Activated CD4-positive, alpha-beta memory T cell treated with anti-CD3 and anti-CD28 coated beads, Interleukin-2, amount 10 ng/mL, durations not matched to agents 7 days and 5 days (primary cell): Measurements from ENCODE around the gene PRKAG2. TPM values are rescaled to one million over a fixed set of nuclear protein-coding genes. Genes with fewer than 3 reads are reported as not detected.
"Not testable (repeated sequence)": the region's sequence is repeated elsewhere in the genome, so short reads cannot be mapped to it uniquely, and the experiment has no call there.

Experiments
- CTCF ChIA-PET: fragments of 350-600 bp; sonication (Branson Sonifier 250); formaldehyde crosslinking; loops from one replicate; lab custom pipeline; 2021; ENCODE audit warnings: antibody characterized with exemption, inconsistent platforms; lab: Charles Lee
- POLR2A ChIA-PET: fragments of 350-600 bp; sonication (Branson Sonifier 250); formaldehyde crosslinking; loops from one replicate; lab custom pipeline; 2021; ENCODE audit warnings: antibody characterized with exemption; lab: Charles Lee
- DNase-seq: peaks from one replicate; pipeline ENCODE4 v3.0.0-alpha.2; 2020
- H3K27ac Mint-ChIP-seq: one replicate; pipeline ENCODE4 v1.8.0; 2021; ENCODE audit warnings: mild to moderate bottlenecking, mixed read lengths
- H3K27me3 Mint-ChIP-seq: one replicate; pipeline ENCODE4 v1.8.0; 2021; ENCODE audit warnings: mixed read lengths
- H3K36me3 Mint-ChIP-seq: one replicate; pipeline ENCODE4 v1.8.0; 2021; ENCODE audit warnings: low read depth, mixed read lengths
- H3K4me1 Mint-ChIP-seq: one replicate; pipeline ENCODE4 v1.8.0; 2021; ENCODE audit warnings: mixed read lengths
- H3K4me3 Mint-ChIP-seq: one replicate; pipeline ENCODE4 v1.8.0; 2021; ENCODE audit warnings: mild to moderate bottlenecking, mixed read lengths
- H3K9me3 Mint-ChIP-seq: one replicate; pipeline ENCODE4 v1.8.0; 2021; ENCODE audit warnings: mixed read lengths
- total RNA-seq, 2 experiments: library from RNA; stranded (reverse); gene quantifications; one replicate each; pipeline ENCODE4 v1.2.3, GENCODE V29; 2021

PRKAG2 gene
- total RNA-seq, 2 experiments from 2014 or later, result 25.4 to 33.7 TPM

DNA sequence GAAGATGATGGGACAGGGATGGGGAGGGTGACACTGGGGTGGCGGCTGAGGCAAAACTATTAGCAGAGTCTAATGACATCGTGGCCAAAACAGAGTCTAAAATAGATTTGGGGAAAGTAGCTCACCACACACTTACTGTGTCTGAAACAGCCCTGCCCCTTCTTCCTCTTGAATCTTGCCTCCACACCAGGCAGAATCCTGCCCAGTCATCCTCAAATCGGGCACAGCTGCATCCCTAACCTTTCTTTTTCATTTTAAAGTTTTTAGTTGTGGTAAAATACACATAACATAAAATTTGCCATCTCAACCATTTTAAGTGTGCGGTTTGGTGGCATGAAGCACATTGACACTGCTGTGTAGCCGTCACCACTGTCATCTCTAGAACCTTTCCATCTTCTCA, 90.0 kb downstream of the PRKAG2 start:
- Mint-ChIP-seq H3K4me3 (no peak overlapping the region), H3K27ac (no peak overlapping the region), H3K27me3 (no peaks in the 10 kb centered on the region), H3K4me1 (peaks cover 11% of the 10 kb centered on the region), H3K36me3 (no peaks in the 10 kb centered on the region), H3K9me3 (no peaks in the 10 kb centered on the region)
- ChIA-PET CTCF (interaction anchor here (1.4 kb wide), 1 partner anchor 90 kb away, joined by 3 read pairs; the partner anchor contains the start of gene PRKAG2), POLR2A (no interaction called here)
- DNase-seq, result no peak

DNA sequence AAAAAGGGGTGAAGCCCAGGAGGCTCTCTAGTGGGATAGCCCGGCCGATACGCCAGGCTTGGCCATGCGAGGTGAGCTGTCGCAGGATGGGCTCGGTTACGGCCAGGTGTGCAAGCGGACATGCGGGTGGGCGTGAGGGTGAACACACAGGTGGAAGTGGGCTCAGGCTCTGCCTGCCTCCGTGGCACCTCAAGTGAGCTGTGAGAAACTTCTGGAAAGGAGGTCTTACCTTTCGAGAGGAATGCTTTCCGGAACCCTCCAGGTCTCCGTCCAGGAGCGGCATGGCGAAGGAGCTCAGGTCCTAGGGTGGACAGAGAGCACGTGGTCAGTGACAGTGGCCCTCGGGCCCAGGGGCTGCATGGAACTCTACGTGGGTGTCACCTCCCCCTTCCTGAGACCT, 90.7 kb downstream of the PRKAG2 start:
- Mint-ChIP-seq H3K9me3 (no peaks in the 10 kb centered on the region), H3K4me3 (no peak overlapping the region), H3K4me1 (peaks cover 11% of the 10 kb centered on the region), H3K36me3 (no peaks in the 10 kb centered on the region), H3K27ac (no peak overlapping the region), H3K27me3 (no peaks in the 10 kb centered on the region)
- CTCF ChIA-PET, result interaction anchor here (1.2 to 1.4 kb wide), 2 partner anchors 17 to 90 kb away, joined by 3 read pairs; partner anchors contain the start of gene PRKAG2
- POLR2A ChIA-PET, result no interaction called here
- DNase-seq, result no peak

DNA sequence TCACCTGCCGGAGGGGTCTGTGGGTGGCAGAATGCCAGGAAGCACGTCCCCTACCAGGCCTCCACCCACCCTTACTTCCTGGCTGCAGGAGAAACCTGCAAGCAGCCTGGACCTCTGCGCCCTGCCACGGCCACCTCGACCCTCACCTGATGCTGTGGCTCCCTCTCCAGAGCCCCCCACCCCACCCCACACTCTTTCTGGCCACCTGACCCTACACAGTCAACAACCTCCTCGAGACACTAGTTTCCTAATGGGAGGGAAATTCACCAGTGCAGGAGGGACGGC, 91.3 kb downstream of the PRKAG2 start:
- Mint-ChIP-seq H3K9me3 (no peaks in the 10 kb centered on the region), H3K36me3 (no peaks in the 10 kb centered on the region)
- CTCF ChIA-PET, result interaction anchor here (1.2 to 5.3 kb wide), 3 partner anchors 9 to 91 kb away, joined by 3 to 55 read pairs (median 3); partner anchors contain the start of gene PRKAG2

DNA sequence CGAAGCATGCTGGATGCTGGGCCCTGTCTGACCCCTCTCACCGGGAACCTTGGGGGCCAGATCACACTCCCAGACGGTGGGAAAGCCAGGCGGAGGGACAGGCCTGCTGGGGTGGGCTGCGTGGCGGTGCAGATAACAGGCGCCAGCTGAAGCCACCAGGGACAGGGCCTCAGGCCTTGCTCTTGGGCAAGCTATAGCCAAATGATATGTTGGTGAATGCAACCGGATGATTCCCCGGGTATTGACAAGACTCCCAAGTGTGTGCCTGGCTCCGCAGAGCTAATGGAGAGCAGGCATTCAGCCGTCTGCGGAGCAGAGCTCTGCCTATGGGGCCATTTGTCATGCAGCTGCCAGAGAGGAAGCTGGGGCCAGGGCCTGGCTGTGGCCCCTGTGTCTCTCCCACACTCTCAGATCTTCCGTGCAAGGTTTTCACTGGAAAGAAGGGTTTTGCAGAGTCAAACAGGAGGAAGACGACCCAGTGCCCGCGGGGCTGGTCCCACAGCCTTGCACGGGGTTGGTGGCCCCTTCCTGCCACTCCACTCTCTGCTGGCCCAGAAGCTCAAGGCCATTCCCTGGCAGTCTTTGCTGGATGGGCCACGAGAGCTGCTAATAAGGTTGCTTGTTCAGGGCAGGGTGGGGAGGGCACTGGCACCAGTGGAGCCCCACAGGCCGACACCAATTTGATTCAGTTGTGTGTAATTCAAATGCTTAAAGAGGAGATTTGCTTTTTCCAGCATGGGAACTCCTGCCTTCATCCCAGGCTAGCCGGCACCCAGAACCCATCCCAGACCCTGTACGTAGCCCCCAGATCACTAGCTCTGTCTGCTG, 91.8 kb downstream of the PRKAG2 start:
- Mint-ChIP-seq H3K36me3 (no peaks in the 10 kb centered on the region), H3K4me1 (peaks cover 11% of the 10 kb centered on the region), H3K9me3 (no peaks in the 10 kb centered on the region), H3K27me3 (no peaks in the 10 kb centered on the region), H3K27ac (no peak overlapping the region), H3K4me3 (no peak overlapping the region)
- ChIA-PET POLR2A (interaction anchor here (1.0 kb wide), 1 partner anchor 54 kb away, joined by 3 read pairs; no protein-coding TSS in a partner anchor), CTCF (interaction anchor here (0.6 to 5.3 kb wide), 7 partner anchors 9 to 153 kb away, joined by 3 to 55 read pairs (median 11); partner anchors contain the start of gene PRKAG2)
- DNase-seq, result no peak

More for the DNA sequence above, 91.3 kb downstream of the PRKAG2 start:
- no peak overlapping the region for H3K4me3 Mint-ChIP-seq
- DNase-seq, result no peak
- no peak overlapping the region for H3K27ac Mint-ChIP-seq
- H3K27me3 Mint-ChIP-seq, result no peaks in the 10 kb centered on the region
- peaks cover 11% of the 10 kb centered on the region for H3K4me1 Mint-ChIP-seq
- POLR2A ChIA-PET, result no interaction called here

GRCh38 chr7:151783958-151784575, 92.8 kb downstream of the PRKAG2 start:
- Mint-ChIP-seq H3K9me3 (no peaks in the 10 kb centered on the region), H3K4me1 (peaks cover 11% of the 10 kb centered on the region), H3K36me3 (no peaks in the 10 kb centered on the region), H3K27ac (no peak overlapping the region), H3K4me3 (no peak overlapping the region), H3K27me3 (no peaks in the 10 kb centered on the region)
- DNase-seq, result no peak
- POLR2A ChIA-PET, result interaction anchor here (0.6 to 1.0 kb wide), 2 partner anchors 55 to 1494 kb away, joined by 3 read pairs; no protein-coding TSS in a partner anchor
- CTCF ChIA-PET, result interaction anchor here (0.6 to 5.3 kb wide), 13 partner anchors 10 to 473 kb away, joined by 3 to 55 read pairs (median 8); partner anchors contain the start of gene PRKAG2

DNA sequence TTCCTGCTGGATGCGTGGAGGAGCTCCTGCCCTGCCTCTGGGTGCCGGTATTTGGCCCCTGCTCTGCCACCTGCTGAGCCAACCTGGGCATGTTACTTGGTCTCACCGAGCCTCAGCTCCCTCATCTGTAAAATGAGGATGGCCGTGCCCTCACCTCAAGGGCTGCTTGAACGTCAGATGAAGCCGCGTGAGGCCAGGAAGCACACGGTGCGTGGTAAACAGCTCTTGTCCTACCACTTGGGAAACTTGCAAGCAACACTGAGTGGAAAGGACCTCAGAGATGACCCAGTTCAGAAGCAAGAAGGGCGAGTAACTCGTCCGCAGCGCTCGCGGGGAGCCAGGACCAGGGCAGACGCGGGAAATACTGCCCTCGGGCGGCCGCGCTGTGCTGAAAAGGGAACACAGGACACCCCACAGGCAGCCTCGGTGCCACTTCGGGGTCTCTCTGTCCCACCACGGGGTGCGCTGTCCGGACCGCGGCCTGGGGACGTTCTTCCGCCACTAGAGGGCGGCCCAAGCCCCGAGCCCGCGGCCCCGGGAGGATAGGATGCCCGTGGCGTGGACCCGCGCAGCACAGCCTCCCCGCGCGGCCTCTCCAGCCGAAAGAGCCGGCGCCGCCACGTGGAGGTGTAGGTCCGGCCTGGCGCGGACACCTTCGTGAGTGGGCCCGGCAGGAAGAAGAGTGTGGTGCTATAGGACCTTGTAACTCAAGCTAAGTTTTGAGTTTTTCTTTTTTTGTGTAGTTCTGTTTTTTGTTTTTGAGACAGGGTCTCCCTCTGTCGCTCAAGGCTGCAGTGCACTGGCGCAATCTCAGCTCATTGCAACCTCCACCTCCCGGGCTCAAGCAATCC, 94.1 kb downstream of the PRKAG2 start:
- Mint-ChIP-seq H3K27me3 (no peaks in the 10 kb centered on the region), H3K36me3 (no peaks in the 10 kb centered on the region), H3K27ac (no peak overlapping the region), H3K9me3 (no peaks in the 10 kb centered on the region), H3K4me1 (peaks cover 7% of the 10 kb centered on the region), H3K4me3 (peak overlapping the region; percentile 61)
- POLR2A ChIA-PET, result interaction anchor here (0.6 to 1.5 kb wide), 3 partner anchors 56 to 1493 kb away, joined by 3 read pairs; no protein-coding TSS in a partner anchor
- CTCF ChIA-PET, result interaction anchor here (0.6 to 5.3 kb wide), 31 partner anchors 9 to 924 kb away, joined by 3 to 55 read pairs (median 4); partner anchors contain the start of gene PRKAG2
- DNase-seq, result peak; percentile 67

GRCh38 chr7:151782256-151782597, 94.7 kb downstream of the PRKAG2 start:
- H3K4me3 Mint-ChIP-seq, H3K36me3 Mint-ChIP-seq, H3K27ac Mint-ChIP-seq, H3K27me3 Mint-ChIP-seq, DNase-seq, H3K4me1 Mint-ChIP-seq, H3K9me3 Mint-ChIP-seq: not testable (repeated sequence)
- POLR2A ChIA-PET, result interaction anchor here (0.6 to 1.5 kb wide), 2 partner anchors 57 to 151 kb away, joined by 3 read pairs; no protein-coding TSS in a partner anchor
- CTCF ChIA-PET, result interaction anchor here (0.6 to 5.3 kb wide), 24 partner anchors 8 to 925 kb away, joined by 3 to 55 read pairs (median 4); partner anchors contain the start of gene PRKAG2

- POLR2A ChIA-PET, result interaction anchor here (1.0 kb wide), 1 partner anchor 96 kb away, joined by 3 read pairs; the partner anchor contains the start of gene PRKAG2
These were observed 95.6 kb downstream of the PRKAG2 start for GRCh38 chr7:151781161-151781845.

DNA sequence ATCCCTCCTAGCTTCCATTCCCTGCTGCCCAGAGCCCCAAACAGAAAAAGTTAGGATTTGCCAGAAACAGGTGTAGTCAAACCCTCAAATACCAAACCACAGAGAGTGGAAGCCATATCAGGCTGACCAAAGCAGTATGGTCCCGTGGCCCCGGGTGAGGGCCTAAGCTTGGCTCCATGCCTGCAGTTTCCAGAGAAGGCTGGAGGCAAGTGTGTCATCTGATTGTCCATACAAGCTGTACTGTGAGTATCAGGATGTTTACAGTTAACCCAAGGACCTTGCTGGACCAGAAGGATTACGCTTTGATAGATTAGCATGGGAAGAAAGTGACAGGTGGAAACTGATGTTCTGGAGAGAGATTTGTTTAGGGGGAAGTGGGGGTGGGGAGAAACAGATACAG, 96.3 kb downstream of the PRKAG2 start:
- CTCF ChIA-PET, result interaction anchor here (0.6 to 5.3 kb wide), 3 partner anchors 14 to 333 kb away, joined by 3 to 55 read pairs (median 4); no protein-coding TSS in a partner anchor
- H3K27me3 Mint-ChIP-seq, result no peaks in the 10 kb centered on the region
- POLR2A ChIA-PET, result no interaction called here
- H3K36me3 Mint-ChIP-seq, result no peaks in the 10 kb centered on the region
- H3K9me3 Mint-ChIP-seq, result no peaks in the 10 kb centered on the region
- H3K27ac Mint-ChIP-seq, result no peak overlapping the region
- DNase-seq, result no peak
- peaks cover 7% of the 10 kb centered on the region for H3K4me1 Mint-ChIP-seq
- no peak overlapping the region for H3K4me3 Mint-ChIP-seq

More at GRCh38 chr7:151781161-151781845, 95.6 kb downstream of the PRKAG2 start:
- Mint-ChIP-seq H3K27me3 (no peaks in the 10 kb centered on the region), H3K36me3 (no peaks in the 10 kb centered on the region), H3K9me3 (no peaks in the 10 kb centered on the region), H3K4me1 (peaks cover 7% of the 10 kb centered on the region), H3K4me3 (no peak overlapping the region), H3K27ac (no peak overlapping the region)
- DNase-seq, result no peak
- CTCF ChIA-PET, result interaction anchor here (0.6 to 5.3 kb wide), 8 partner anchors 12 to 424 kb away, joined by 3 to 55 read pairs (median 5); no protein-coding TSS in a partner anchor

DNA sequence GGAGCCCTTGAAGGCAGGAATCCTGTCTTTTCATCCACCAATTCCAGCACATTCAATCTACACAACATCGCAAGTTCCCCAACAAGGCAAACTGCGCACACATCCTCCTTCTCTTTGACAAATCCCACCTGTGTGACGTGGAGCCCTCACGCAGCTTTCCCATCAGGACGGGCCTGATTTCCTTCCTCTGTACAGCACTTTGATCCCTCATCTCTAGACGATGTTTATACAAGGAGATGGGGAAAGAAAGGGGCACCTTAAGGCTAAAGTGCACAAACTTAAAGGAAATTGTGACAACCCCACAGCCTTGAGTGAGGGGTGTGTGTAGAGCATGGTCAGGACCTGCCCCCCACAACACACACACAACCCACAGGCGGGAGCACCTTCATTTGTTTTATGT, 97.2 kb downstream of the PRKAG2 start:
- ChIA-PET CTCF (no interaction called here), POLR2A (no interaction called here)
- H3K27ac Mint-ChIP-seq, result no peak overlapping the region
- H3K27me3 Mint-ChIP-seq, result no peaks in the 10 kb centered on the region
- H3K9me3 Mint-ChIP-seq, result no peaks in the 10 kb centered on the region
- H3K4me1 Mint-ChIP-seq, result peaks cover 7% of the 10 kb centered on the region
- no peaks in the 10 kb centered on the region for H3K36me3 Mint-ChIP-seq
- H3K4me3 Mint-ChIP-seq, result no peak overlapping the region
- DNase-seq, result no peak

- H3K27me3 Mint-ChIP-seq, result no peaks in the 10 kb centered on the region
- H3K9me3 Mint-ChIP-seq, result no peaks in the 10 kb centered on the region
- H3K27ac Mint-ChIP-seq, result no peak overlapping the region
- ChIA-PET CTCF (interaction anchor here (1.0 kb wide), 1 partner anchor 22 kb away, joined by 3 read pairs; no protein-coding TSS in a partner anchor), POLR2A (no interaction called here)
- DNase-seq, result no peak
- H3K4me1 Mint-ChIP-seq, result peaks cover 7% of the 10 kb centered on the region
- no peak overlapping the region for H3K4me3 Mint-ChIP-seq
- H3K36me3 Mint-ChIP-seq, result no peaks in the 10 kb centered on the region
These were observed 97.7 kb downstream of the PRKAG2 start for GRCh38 chr7:151779255-151779654.
